Gastroesophageal sphincter (tissue), 3 donors: ENCODE data around the gene TTC32.

Experiments
- POLR2AphosphoS5 ChIP-seq: sonication (generic); formaldehyde crosslinking; IDR thresholded peaks from one replicate; pipeline ENCODE4 v1.6.1; 2017; ENCODE audit warnings: antibody characterized with exemption
- TF ChIP-seq, protein P1 (sequence below), 4 experiments: fragments of 200-600 bp in 2 of 4; fragments of 450-650 bp in 2 of 4; sonication (generic) in 1 of 4; IDR thresholded peaks; one replicate each; pipeline ENCODE4 v1.5.1; 2017 to 2019; ENCODE audit warnings: antibody characterized with exemption in 4 of 4, mild to moderate bottlenecking in 2 of 4, moderate library complexity in 2 of 4

DNA sequence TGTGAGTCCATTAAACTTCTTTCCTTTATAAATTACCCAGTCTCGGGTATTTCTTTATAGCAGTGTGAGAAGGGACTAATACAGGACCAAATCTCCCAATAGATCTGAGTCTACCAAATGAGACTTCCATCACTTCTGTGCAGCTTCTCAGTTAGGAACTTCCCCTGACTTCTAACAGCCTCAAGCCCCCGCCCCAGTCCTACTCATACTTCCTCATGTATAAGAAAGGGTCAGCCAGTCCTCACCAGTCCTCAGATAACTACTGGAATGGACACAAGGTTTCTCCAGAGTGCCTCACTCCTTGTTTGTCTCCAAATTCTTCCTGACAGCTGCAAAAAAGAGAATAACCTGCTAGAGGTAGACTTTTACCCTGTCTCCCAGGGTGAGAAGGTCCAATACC lies 19.5 kb downstream of the TTC32 start:
- TF ChIP-seq, protein P1, sequence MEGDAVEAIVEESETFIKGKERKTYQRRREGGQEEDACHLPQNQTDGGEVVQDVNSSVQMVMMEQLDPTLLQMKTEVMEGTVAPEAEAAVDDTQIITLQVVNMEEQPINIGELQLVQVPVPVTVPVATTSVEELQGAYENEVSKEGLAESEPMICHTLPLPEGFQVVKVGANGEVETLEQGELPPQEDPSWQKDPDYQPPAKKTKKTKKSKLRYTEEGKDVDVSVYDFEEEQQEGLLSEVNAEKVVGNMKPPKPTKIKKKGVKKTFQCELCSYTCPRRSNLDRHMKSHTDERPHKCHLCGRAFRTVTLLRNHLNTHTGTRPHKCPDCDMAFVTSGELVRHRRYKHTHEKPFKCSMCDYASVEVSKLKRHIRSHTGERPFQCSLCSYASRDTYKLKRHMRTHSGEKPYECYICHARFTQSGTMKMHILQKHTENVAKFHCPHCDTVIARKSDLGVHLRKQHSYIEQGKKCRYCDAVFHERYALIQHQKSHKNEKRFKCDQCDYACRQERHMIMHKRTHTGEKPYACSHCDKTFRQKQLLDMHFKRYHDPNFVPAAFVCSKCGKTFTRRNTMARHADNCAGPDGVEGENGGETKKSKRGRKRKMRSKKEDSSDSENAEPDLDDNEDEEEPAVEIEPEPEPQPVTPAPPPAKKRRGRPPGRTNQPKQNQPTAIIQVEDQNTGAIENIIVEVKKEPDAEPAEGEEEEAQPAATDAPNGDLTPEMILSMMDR (IDR thresholded peaks at IDR 0.05), result no peak
- no peak for TF ChIP-seq POLR2AphosphoS5
